HG03139 (cell line): ENCODE data around the gene ZMYM5.
"Not testable (repeated sequence)": the region's sequence is repeated elsewhere in the genome, so short reads cannot be mapped to it uniquely, and the experiment has no call there.

ENCODE experiments used
- ATAC-seq: cut with Tn5 transposase; IDR thresholded peaks from one replicate; pipeline ENCODE4 v1.9.1; 2021; ENCODE audit not compliant: unreplicated experiment

ZMYM5 gene

DNA sequence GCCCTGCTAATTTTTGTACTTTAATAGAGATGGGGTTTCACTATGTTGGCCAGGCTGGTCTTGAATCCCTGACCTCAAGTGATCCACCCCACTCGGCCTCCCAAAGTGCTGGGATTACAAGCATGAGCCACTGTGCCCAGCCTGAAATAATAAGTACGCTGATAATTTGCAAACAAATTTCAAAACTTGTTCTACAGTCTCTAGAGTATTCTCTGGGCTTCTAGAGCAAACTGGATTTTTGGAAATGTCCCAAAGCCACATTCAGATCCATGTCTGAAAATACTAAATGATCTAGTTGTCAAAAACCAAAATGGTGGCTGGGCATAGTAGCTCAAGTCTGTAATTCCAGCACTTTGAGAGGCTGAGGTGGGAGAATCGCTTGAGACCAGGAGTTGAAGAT is 40.8 kb downstream of the ZMYM5 start:
- ATAC-seq = no peak

DNA sequence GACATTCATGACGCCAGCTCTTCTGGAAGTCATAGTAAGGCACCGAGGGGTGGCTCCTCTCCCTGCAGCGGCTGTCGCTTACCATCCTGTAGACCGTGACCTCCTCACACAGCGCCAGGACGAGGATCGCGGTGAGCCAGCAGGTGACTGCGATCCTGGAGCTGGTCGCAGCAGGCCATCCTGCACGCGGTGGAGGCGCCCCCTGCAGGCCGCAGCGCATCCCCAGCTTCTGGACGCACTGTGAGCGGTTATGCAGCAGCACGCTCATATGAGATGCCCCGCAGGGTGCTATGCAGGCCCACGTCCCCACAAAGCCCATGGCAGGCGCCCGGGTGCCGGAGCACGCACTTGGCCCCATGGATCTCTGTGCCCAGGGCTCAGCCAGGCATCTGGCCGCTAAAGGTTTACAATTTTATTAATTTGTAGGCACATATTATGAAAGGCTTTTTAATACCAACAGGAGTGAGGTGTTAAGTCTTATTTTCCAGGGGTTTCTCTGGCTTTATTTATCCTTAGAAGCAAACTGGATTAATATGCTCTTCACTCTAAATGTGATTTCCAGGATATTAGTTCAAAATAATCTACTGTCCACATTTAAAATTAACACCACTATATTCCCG is 45.1 kb downstream of the ZMYM5 start:
- no peak for ATAC-seq

DNA sequence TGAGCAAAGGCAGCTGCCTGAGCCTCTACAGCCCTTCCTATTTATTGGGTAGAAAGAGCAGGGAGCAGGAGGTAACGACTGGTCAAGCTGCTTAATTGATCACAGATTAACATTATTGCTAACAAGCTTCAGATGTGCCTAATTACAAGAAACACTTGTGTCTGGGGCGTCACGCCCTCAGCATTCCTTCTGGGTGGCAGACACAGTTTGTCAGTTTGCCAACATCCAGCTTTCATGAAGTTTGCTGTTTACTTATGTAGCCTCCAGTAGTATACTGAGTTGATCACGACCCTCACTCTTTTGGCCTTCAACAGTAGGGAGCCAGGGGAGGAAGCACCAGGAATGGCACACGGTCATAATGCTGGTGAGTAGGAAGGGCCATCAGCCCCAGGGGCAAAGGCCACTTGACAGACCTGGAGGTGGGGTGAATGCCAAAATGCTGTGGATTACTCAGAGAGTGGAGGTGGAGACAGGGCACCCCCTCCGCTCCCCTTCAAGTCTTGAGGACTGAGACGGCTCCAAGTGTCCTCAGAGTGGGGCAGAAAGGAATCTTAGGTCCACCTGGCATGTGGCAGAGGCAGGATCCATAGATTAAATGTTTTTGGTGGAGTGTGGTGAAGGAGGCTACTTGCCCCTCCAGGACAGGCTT is 45.8 kb downstream of the ZMYM5 start:
- ATAC-seq = no peak

DNA sequence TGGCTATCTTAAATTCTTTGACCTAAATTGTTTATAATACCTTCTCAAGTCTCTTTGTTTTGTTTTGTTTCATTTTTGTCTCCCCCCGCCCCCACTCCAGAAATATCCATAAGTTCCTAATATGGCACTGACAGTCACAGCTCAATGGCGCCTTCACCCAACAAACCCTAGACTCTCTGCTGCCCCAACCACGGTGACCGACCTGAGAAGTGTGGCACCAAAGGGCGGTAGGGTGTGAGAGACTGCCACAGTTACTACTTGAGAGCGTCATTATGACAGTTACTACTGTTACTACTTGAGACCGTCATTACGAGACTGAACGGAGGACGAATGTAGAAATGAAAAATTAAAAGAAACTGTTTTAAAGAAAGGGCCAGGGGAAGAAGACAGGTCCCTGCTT is 46.3 kb downstream of the ZMYM5 start:
- no peak for ATAC-seq

DNA sequence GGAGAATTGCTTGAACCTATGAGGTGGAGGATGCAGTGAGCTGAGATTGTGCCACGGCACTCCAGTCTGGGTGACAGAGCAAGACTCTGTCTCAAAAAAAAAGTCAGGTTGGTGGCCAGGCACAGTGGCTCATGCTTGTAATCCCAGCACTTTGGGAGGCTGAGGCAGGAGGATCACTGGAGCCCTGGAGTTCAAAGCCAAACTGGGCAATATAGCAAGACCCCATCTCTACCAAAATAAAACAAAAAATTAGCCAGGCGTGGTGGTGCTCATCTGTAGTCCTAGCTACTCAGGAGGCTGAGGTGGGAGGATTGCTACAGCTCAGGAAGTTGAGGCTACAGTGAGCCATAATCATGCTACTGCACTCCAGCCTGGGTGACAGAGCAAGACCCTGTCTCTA is 47.6 kb downstream of the ZMYM5 start:
- ATAC-seq = not testable (repeated sequence)

DNA sequence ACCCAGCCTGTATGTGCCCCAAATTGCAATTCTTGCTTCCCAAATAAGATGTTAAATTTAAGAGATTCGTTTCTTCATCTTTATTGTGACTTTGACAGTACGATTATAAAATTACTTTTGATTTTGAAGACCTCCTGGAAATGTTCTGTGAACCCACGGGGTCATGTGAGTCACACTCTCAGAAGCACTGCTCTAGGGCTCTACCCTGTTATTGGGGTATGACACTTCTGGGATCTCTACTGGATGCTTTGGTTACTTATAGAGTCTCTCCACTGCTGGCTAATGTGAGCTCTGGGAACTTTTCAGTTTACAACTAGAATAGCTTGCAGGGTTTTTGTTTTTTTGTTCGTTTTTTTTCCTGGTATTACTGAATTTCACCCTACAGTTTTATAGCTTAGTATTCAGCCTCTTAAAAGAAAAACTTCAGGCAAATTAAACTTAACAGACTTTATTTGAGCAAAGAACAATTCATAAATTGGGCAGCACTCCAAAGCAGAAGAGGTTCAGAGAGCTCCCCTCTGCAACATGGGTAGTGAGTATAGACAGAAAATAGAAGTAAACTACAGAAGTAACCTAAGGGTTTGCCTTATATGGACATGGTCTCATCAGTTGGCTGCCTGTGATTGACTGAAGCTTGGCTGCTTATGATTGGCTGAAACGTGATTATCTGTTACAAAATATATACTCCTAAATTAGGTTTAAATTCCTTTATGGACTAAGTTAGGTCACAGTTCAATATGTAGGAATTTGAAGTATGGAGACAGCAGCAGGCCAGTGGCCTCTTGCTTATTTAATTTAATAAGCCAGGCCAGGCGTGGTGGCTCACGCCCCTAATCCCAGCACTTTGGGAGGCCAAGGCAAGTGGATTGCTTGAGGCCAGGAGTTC is 52.2 kb downstream of the ZMYM5 start:
- no peak for ATAC-seq

DNA sequence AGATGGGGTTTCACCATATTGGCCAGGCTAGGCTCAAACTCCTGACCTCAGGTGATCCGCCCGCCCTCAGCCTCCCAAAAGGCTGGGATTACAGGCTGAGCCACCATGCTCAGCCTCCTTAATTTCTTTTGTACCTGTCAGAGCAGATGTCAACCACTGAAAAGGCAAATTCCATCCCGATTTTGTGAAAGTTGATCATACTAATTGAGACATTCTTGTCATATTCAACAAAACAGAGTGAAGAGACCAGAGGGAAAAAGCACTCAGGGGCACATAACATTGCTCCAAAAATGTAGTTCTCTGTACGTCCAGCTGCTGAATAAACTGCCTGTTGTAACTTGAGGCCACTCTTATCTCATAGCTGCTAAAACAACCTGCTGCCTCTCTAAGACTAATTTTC is 53.3 kb downstream of the ZMYM5 start:
- no peak for ATAC-seq

DNA sequence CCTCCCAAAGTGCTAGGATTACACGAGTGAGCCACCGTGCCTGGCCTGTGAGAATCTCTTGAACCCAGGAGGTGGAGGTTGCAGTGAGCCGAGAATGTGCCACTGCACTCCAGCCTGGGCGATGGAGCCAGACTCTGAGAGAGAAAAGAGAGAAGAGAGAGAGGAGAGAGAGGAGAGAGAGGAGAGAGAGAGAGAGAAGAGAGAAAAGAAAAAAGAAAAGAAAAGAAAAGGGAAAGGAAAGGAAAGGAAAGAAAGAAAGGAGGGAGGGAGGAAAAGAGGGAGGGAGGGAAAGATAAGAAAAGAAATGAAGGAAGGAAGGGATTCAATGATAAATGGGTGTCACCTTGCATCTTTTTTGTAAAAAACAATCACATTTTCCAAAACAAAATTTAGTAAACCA is 57.7 kb downstream of the ZMYM5 start:
- ATAC-seq = no peak

DNA sequence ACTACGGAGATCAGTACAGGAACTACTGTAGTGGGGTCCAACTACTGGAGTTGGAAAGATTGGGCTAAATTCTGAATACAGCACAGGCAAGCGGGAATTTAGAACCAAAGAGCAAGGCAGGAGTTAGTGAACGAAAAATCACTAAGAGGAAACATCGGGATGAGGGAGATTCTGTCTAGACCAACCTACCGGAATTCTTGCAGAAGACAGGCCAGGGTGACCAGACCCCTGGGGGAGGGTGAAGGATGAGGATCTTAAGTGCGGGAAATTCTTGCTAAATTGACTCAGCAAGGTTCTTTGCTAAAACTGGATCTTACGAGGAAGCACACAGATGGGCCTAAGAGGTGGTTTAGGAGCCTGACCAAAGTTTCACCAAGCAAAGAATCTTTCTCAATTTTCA is 67.5 kb downstream of the ZMYM5 start:
- ATAC-seq = no peak

DNA sequence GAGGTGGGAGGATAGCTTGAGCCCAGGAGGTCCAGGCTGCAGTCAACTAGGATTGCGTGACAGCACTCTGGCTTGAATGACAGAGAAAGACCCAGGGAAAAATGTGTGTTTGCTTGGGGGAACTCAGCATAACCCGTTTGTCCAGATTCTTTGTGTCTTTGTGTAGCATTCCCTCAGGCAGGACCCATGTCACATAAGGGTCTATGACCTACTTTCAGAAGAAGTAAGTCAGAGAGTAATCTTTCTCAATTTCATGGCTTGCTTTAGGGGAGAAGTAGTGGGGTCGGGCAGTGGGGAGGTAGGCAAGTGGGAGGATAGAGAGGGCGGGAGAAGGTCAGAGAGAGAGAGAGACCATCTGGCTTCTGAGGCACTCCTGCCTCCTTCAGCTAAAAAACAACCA is 68.8 kb downstream of the ZMYM5 start:
- no peak for ATAC-seq

DNA sequence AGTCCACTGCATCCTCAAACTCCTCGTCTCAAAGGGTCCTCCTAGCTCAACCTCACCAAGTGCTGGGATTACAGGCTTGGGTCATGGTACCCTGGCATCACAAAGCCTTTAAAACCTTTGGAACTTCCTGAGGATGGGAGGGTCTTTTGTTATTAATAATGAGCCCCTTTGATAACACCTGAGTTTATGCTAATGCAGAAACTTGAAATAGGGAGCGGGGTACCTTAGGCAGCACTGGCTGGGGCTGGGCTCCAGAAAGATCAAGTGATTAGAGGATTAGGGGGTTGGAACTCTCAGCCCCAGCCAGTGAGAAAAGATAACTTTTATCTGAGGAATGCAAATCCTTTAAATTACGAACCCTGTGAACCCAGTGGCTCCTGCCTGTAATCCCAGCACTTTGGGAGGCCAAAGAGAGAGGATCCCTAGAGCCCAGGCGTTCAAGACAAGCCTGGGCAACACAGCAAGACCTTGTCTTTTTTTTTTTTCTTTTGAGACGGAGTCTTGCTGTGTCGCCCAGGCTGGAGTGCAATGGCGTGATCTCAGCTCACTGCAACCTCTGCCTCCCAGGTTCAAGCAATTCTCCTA is 71.4 kb downstream of the ZMYM5 start:
- no peak for ATAC-seq

DNA sequence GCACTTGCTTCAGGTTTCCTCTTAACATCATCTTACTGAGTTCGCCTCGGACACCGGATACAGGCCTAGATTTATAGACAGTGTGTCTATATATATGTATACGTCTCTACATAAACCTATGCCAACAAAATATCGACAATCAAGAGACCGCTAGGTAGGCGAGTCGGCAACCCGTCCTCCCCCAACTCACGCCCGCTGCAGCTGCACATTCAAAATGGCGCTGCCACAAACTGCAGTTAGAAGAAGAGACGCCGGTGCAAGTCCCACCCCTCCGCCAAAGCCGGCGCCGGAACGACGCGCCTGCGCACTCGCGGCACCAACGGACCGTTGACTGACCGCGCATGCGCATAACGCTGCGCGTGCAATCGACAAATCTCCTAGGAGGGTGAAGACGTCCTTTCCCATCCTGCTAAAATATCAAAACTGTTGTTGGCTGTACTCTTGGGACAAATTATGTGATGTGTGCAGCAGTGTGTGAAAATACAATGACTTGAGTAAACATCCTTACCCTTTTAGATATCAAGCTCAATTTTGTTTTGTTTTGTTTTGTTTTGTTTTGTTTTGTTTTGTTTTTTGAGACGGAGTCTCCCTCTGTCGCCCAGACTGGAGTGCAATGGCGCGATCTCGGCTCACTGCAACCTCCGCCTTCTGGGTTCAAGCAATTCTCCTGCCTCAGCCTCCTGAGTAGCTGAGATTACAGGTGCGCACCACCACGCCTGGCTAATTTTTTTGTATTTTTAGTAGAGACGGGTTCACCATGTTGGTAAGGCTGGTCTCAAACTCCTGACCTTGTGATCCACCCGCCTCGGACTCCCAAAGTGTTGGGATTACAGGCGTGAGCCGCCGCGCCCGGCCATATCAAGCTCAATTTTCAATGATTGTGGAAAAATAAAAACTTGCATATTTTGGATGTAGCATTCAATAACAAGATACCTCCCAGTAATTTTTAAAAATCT is 80.4 kb downstream of the ZMYM5 start, which contains the start of gene PSPC1:
Gene PSPC1 (minus strand): TSS at position 219 of the 956 bp plus-strand sequence. CDS start 188 bp downstream, at position 31.
- peak; percentile 86 for ATAC-seq

DNA sequence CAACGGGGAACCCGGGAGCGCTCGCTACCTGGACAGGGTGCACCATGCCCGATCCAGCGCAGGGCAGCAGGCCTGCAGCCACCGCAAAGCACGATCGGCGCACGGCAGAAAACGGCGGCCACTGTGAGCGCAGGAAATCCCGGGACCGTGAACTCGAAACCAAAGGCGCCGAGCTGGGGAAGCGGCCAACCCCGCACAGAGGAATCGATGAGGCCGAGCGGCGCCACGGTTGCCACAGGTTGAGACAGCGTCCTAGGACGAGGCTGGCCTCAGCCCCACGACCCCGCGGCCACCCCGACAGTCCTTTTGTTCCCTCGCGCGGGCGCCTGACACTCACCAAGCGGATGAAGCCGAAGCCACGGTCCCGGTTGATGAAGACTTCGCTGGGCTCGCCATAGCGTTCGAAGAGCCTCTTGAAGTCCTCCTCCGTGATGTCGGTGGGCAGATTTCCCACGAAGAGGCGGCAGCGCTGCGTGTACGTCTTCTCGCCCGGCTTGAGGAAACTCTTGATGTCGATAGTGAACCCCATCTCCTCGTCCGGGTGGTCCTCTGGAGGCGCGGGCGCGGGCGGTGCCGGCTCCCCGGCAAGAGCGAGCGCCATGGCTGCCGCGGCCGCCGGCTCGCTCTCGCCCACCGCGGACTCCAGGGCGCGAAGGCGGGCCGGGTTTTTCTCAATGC is 81.3 kb downstream of the ZMYM5 start:
- peak; percentile 32 for ATAC-seq

DNA sequence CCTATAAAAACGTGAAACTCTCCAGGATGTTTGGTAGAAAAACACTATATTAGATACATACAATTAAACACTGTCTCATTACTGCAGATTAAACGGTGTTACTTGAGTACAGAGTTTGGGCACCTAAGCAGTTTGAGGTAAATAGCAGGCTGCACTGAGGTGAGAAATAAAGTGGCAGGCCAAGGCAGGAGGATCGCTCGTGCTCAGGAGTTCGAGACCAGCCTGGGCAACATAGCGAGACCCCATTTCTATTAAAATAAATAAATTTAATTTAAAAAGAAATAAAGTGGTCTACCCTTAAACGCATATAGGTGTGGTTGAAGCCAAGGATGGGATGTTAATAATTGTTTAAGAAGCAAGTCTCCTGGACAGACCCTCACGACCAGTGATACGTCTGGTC is 81.9 kb downstream of the ZMYM5 start:
- no peak for ATAC-seq

DNA sequence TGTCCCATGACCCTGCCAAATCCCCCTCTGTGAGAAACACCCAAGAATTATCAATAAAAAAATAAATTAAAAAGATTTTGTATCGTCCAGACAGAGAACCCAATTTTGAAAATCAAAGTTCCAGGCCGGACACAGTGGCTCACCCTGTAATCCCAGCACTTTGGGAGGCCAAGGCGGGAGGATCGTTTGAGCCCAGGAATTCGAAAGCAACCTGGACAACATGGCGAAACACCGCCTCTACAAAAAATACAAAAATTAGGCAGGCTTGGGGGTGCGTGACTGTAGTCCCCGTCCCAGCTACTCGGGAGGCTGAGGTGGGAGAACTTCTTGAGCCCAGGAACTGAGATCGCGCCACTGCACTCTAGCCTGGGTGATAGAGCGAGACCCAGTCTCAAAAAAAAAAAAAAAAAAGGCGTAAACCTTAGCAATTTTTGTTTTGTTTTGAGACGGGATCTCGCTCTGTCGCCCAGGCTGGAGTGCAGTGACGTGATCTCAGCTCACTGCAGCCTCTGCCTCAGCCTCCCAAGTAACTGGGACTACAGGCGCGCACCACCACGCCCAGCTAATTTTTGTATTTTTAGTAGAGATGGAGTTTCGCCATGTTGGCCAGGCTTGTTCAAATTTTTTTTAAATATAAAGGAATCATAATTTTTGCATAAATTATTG is 82.6 kb downstream of the ZMYM5 start:
- ATAC-seq = not testable (repeated sequence)
